ENCODE results near the gene GNAZ.
"Not testable (repeated sequence)": the region's sequence is repeated elsewhere in the genome, so short reads cannot be mapped to it uniquely, and the experiment has no call there.

The GNAZ gene

GRCh38 chr22:23070418-23071229 lies at the start of gene GNAZ:
Gene GNAZ (plus strand): TSS chr22:23070519. CDS start chr22:23095696, 25,177 bp downstream.
- no peak for DNase-seq (ENCODE audit: low read depth)

GRCh38 chr22:23020659-23021293 lies 49.5 kb upstream of the GNAZ start:
- DNase-seq (ENCODE audit: low read depth), result no peak

GRCh38 chr22:23021660-23022353 lies 48.5 kb upstream of the GNAZ start:
- not testable (repeated sequence) for DNase-seq (ENCODE audit: low read depth)

GRCh38 chr22:23023294-23023693 lies 47.0 kb upstream of the GNAZ start:
- DNase-seq (ENCODE audit: low read depth), result no peak

GRCh38 chr22:23026777-23027176 lies 43.5 kb upstream of the GNAZ start:
- DNase-seq (ENCODE audit: low read depth), result no peak

GRCh38 chr22:23027849-23028248 lies 42.5 kb upstream of the GNAZ start:
- DNase-seq (ENCODE audit: low read depth), result not testable (repeated sequence)

GRCh38 chr22:23029521-23030228 lies 40.6 kb upstream of the GNAZ start:
- no peak for DNase-seq (ENCODE audit: low read depth)

GRCh38 chr22:23031381-23031780 lies 38.9 kb upstream of the GNAZ start:
- no peak for DNase-seq (ENCODE audit: low read depth)

GRCh38 chr22:23031786-23032185 lies 38.5 kb upstream of the GNAZ start:
- DNase-seq (ENCODE audit: low read depth), result no peak

- no peak for DNase-seq (ENCODE audit: low read depth)
These were observed 37.7 kb upstream of the GNAZ start for GRCh38 chr22:23032658-23033057.

GRCh38 chr22:23033116-23033905 lies 37.0 kb upstream of the GNAZ start:
- DNase-seq (ENCODE audit: low read depth), result no peak

- DNase-seq (ENCODE audit: low read depth), result no peak
These were observed 35.4 kb upstream of the GNAZ start for GRCh38 chr22:23034621-23035556.

- DNase-seq (ENCODE audit: low read depth), result no peak
These were observed 34.6 kb upstream of the GNAZ start for GRCh38 chr22:23035557-23036277.

GRCh38 chr22:23036684-23037428 lies 33.5 kb upstream of the GNAZ start:
- peak; percentile 74 for DNase-seq (ENCODE audit: low read depth)

- DNase-seq (ENCODE audit: low read depth), result no peak
These were observed 32.6 kb upstream of the GNAZ start for GRCh38 chr22:23037429-23038333.

- no peak for DNase-seq (ENCODE audit: low read depth)
These were observed 32.0 kb upstream of the GNAZ start for GRCh38 chr22:23038334-23038642.

- DNase-seq (ENCODE audit: low read depth), result no peak
These were observed 31.4 kb upstream of the GNAZ start for GRCh38 chr22:23038902-23039301.

GRCh38 chr22:23042179-23042578 lies 28.1 kb upstream of the GNAZ start:
- DNase-seq (ENCODE audit: low read depth), result no peak
